ENCODE results near the gene CC2D1A.

Gene CC2D1A

DNA sequence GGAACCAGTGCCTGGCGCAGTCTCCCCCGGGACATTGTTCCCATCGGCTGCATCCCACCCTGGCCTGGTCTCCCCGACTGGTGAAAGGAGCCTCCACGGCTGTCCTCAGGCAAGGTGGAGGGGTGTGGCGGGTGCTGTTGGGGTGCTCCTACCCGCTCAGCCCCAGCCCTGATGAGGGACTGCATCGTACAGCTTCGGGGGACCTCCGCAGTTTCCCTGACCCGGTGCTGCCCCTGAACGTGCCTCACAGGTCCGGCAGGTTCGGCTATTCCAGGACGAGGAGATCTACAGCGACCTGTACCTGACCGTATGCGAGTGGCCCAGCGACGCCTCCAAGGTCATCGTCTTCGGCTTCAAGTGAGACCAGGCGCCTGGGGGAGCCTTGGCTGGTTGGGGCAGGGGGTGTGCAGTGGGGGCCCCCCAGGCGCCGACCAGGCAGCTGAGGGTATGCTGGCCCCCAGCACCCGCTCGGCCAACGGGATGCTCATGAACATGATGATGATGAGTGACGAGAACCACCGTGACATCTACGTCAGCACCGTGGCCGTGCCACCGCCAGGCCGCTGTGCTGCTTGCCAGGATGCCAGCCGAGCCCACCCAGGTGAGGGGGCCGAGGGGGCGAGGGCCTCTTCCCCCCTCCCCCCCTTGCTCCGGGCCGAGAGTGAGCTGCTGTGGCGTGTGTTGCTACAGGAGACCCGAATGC lies 49.8 kb downstream of the CC2D1A start:
- Histone ChIP-seq H3K14ac (ENCODE audit: low read length) (no peak overlapping the region), H3K27me3 (ENCODE audit: insufficient read depth, low read length) (no peaks in the 10 kb centered on the region), H2BK12ac (ENCODE audit: low read length) (no peak overlapping the region), H2AK5ac (ENCODE audit: low read length) (no peak overlapping the region), H3K18ac (ENCODE audit: low read length) (no peak overlapping the region), H3K4me3 (ENCODE audit: low read depth, low read length) (no peak overlapping the region), H3K79me2 (ENCODE audit: control insufficient read depth, insufficient read depth, low read length, poor library complexity) (peaks cover 8% of the 10 kb centered on the region), H2AFZ (ENCODE audit: insufficient read depth, low read length, poor library complexity) (no peak overlapping the region), H3K27ac (ENCODE audit: low read depth, low read length) (no peak overlapping the region), H3K4me1 (ENCODE audit: control insufficient read depth in 1 of 2, insufficient read depth in 2 of 2, low read length in 2 of 2) (peaks cover 6 to 10% of the 10 kb centered on the region in 2 experiments), H3K36me3 (ENCODE audit: control insufficient read depth in 1 of 2, insufficient read depth in 2 of 2, low read length in 2 of 2) (peaks cover 55 to 60% of the 10 kb centered on the region in 2 experiments), H3K9ac (ENCODE audit: low read length) (no peak overlapping the region), H3K79me1 (ENCODE audit: low read length) (peaks cover 2% of the 10 kb centered on the region), H2BK120ac (ENCODE audit: insufficient read depth, low read length, poor library complexity) (no peak overlapping the region), H3K9me3 (ENCODE audit: insufficient read depth, low read depth, low read length) (no peaks in the 10 kb centered on the region), H3K4me2 (ENCODE audit: low read length) (no peak overlapping the region), H2BK5ac (ENCODE audit: low read depth, low read length, poor library complexity) (no peak overlapping the region), H4K91ac (ENCODE audit: low read depth, low read length) (no peak overlapping the region), H4K8ac (ENCODE audit: low read depth, low read length) (no peak overlapping the region), H4K12ac (ENCODE audit: low read depth, low read length) (no peak overlapping the region), H3K23ac (ENCODE audit: low read length) (no peak overlapping the region), H3K4ac (ENCODE audit: low read depth, low read length) (no peak overlapping the region)
- DNase-seq = no peak
- WGBS (ENCODE audit: extremely low coverage, insufficient coverage, insufficient read length) = no CpG with 5 or more reads among the region's 42 CpGs

DNA sequence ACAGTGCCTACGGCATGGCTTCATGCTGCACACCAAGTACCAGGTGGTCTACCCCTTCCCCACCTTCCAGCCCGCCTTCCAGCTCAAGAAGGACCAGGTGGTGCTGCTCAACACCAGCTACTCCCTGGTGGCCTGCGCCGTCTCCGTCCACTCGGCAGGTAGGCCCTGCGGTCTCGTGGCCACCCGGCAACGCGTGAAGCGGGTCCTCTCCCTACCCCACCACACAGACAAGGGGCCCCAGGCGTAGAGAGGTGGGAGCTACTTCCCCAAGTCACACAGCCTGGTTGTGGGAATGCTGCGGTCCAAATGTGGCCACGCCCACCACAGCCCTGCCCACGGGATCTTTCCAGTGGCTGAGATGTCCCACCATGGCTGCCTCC lies 50.4 kb downstream of the CC2D1A start:
- Histone ChIP-seq H3K9me3 (ENCODE audit: insufficient read depth, low read depth, low read length) (no peaks in the 10 kb centered on the region), H2BK120ac (ENCODE audit: insufficient read depth, low read length, poor library complexity) (no peak overlapping the region), H3K36me3 (ENCODE audit: control insufficient read depth in 1 of 2, insufficient read depth in 2 of 2, low read length in 2 of 2) (peaks cover 60 to 64% of the 10 kb centered on the region in 2 experiments), H3K27ac (ENCODE audit: low read depth, low read length) (no peak overlapping the region), H3K23ac (ENCODE audit: low read length) (no peak overlapping the region), H3K4ac (ENCODE audit: low read depth, low read length) (no peak overlapping the region), H4K91ac (ENCODE audit: low read depth, low read length) (no peak overlapping the region), H2BK5ac (ENCODE audit: low read depth, low read length, poor library complexity) (no peak overlapping the region), H3K4me1 (ENCODE audit: control insufficient read depth in 1 of 2, insufficient read depth in 2 of 2, low read length in 2 of 2) (peaks cover 6 to 10% of the 10 kb centered on the region in 2 experiments), H3K4me3 (ENCODE audit: low read depth, low read length) (no peak overlapping the region), H3K14ac (ENCODE audit: low read length) (no peak overlapping the region), H3K4me2 (ENCODE audit: low read length) (no peak overlapping the region), H4K8ac (ENCODE audit: low read depth, low read length) (no peak overlapping the region), H3K79me1 (ENCODE audit: low read length) (peaks cover 2% of the 10 kb centered on the region), H3K27me3 (ENCODE audit: insufficient read depth, low read length) (no peaks in the 10 kb centered on the region), H3K9ac (ENCODE audit: low read length) (no peak overlapping the region), H3K18ac (ENCODE audit: low read length) (no peak overlapping the region), H2AK5ac (ENCODE audit: low read length) (no peak overlapping the region), H3K79me2 (ENCODE audit: control insufficient read depth, insufficient read depth, low read length, poor library complexity) (peaks cover 8% of the 10 kb centered on the region), H2AFZ (ENCODE audit: insufficient read depth, low read length, poor library complexity) (no peak overlapping the region), H2BK12ac (ENCODE audit: low read length) (no peak overlapping the region), H4K12ac (ENCODE audit: low read depth, low read length) (no peak overlapping the region)
- WGBS (ENCODE audit: extremely low coverage, insufficient coverage, insufficient read length) = no CpG with 5 or more reads among the region's 16 CpGs
- DNase-seq = no peak

DNA sequence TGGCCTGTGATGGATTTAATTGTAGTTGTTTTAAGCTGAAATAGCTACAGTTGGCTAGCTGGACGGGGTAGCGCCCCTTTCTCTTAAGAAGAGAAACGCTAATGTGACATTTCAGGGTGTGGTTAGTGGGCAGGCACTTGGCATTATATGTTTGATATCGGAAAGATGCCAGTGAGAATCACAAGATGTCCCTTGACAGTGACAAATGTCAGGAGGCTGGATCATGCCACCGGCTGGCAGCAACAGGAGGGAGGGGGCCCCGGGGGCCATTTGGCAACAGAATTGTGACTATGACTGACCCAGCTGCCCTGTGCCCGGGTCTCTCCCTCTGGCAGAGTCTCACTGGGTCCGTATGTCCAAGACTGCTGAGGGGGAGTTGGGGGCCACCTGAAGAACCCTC lies 51.0 kb downstream of the CC2D1A start:
- Histone ChIP-seq H3K18ac (ENCODE audit: low read length) (no peak overlapping the region), H2BK12ac (ENCODE audit: low read length) (no peak overlapping the region), H2AFZ (ENCODE audit: insufficient read depth, low read length, poor library complexity) (no peak overlapping the region), H3K4me3 (ENCODE audit: low read depth, low read length) (no peak overlapping the region), H3K27ac (ENCODE audit: low read depth, low read length) (no peak overlapping the region), H3K14ac (ENCODE audit: low read length) (no peak overlapping the region), H3K36me3 (ENCODE audit: control insufficient read depth in 1 of 2, insufficient read depth in 2 of 2, low read length in 2 of 2) (peaks cover 66 to 70% of the 10 kb centered on the region in 2 experiments), H3K23ac (ENCODE audit: low read length) (no peak overlapping the region), H3K4ac (ENCODE audit: low read depth, low read length) (no peak overlapping the region), H2BK5ac (ENCODE audit: low read depth, low read length, poor library complexity) (no peak overlapping the region), H3K79me2 (ENCODE audit: control insufficient read depth, insufficient read depth, low read length, poor library complexity) (peaks cover 8% of the 10 kb centered on the region), H3K9me3 (ENCODE audit: insufficient read depth, low read depth, low read length) (no peaks in the 10 kb centered on the region), H3K9ac (ENCODE audit: low read length) (no peak overlapping the region), H4K8ac (ENCODE audit: low read depth, low read length) (no peak overlapping the region), H2BK120ac (ENCODE audit: insufficient read depth, low read length, poor library complexity) (no peak overlapping the region), H4K91ac (ENCODE audit: low read depth, low read length) (no peak overlapping the region), H3K79me1 (ENCODE audit: low read length) (peaks cover 2% of the 10 kb centered on the region), H3K27me3 (ENCODE audit: insufficient read depth, low read length) (no peaks in the 10 kb centered on the region), H3K4me1 (ENCODE audit: control insufficient read depth in 1 of 2, insufficient read depth in 2 of 2, low read length in 2 of 2) (peaks cover 6 to 10% of the 10 kb centered on the region in 2 experiments), H3K4me2 (ENCODE audit: low read length) (no peak overlapping the region), H4K12ac (ENCODE audit: low read depth, low read length) (no peak overlapping the region), H2AK5ac (ENCODE audit: low read length) (no peak overlapping the region)
- DNase-seq = no peak
- WGBS (ENCODE audit: extremely low coverage, insufficient coverage, insufficient read length) = no CpG with 5 or more reads among the region's 8 CpGs

DNA sequence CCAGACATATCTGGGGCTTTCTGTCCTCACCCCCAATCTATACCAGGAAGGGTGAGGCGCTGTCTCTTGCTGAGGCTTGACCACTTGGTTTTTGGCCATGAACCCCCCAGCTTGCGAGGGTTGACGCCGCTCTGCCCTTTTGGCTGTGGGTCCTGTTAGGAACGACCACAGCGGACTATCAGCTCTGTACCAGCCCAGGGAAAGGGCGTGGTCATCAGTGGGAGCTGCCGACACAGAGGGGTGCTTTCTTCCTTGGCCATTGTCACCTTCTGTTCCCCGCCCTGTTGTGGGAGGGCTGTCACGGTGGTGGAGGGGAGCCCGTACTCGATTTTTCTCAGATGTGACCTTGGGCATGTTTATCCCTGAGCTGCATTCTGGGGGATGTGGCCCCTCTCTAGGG lies 52.0 kb downstream of the CC2D1A start:
- no peak overlapping the region for H4K12ac ChIP-seq (ENCODE audit: low read depth, low read length)
- H3K4me3 ChIP-seq (ENCODE audit: low read depth, low read length) = no peak overlapping the region
- peaks cover 73 to 74% of the 10 kb centered on the region in 2 experiments for H3K36me3 ChIP-seq (ENCODE audit: control insufficient read depth in 1 of 2, insufficient read depth in 2 of 2, low read length in 2 of 2)
- no CpG with 5 or more reads among the region's 12 CpGs for WGBS (ENCODE audit: extremely low coverage, insufficient coverage, insufficient read length)
- no peak overlapping the region for H3K4me2 ChIP-seq (ENCODE audit: low read length)
- no peak for DNase-seq
- no peaks in the 10 kb centered on the region for H3K27me3 ChIP-seq (ENCODE audit: insufficient read depth, low read length)
- H2BK120ac ChIP-seq (ENCODE audit: insufficient read depth, low read length, poor library complexity) = no peak overlapping the region
- H3K79me2 ChIP-seq (ENCODE audit: control insufficient read depth, insufficient read depth, low read length, poor library complexity) = peaks cover 4% of the 10 kb centered on the region
- no peak overlapping the region for H3K9ac ChIP-seq (ENCODE audit: low read length)
- H2BK12ac ChIP-seq (ENCODE audit: low read length) = no peak overlapping the region
- H3K27ac ChIP-seq (ENCODE audit: low read depth, low read length) = no peak overlapping the region
- no peaks in the 10 kb centered on the region for H3K9me3 ChIP-seq (ENCODE audit: insufficient read depth, low read depth, low read length)
- H2BK5ac ChIP-seq (ENCODE audit: low read depth, low read length, poor library complexity) = no peak overlapping the region
- no peak overlapping the region for H3K4ac ChIP-seq (ENCODE audit: low read depth, low read length)
- H3K79me1 ChIP-seq (ENCODE audit: low read length) = no peaks in the 10 kb centered on the region
- H2AFZ ChIP-seq (ENCODE audit: insufficient read depth, low read length, poor library complexity) = no peak overlapping the region
- H3K14ac ChIP-seq (ENCODE audit: low read length) = no peak overlapping the region
- H3K23ac ChIP-seq (ENCODE audit: low read length) = no peak overlapping the region
- no peak overlapping the region for H2AK5ac ChIP-seq (ENCODE audit: low read length)
- peaks cover 5 to 8% of the 10 kb centered on the region in 2 experiments for H3K4me1 ChIP-seq (ENCODE audit: control insufficient read depth in 1 of 2, insufficient read depth in 2 of 2, low read length in 2 of 2)
- no peak overlapping the region for H4K8ac ChIP-seq (ENCODE audit: low read depth, low read length)
- no peak overlapping the region for H3K18ac ChIP-seq (ENCODE audit: low read length)
- no peak overlapping the region for H4K91ac ChIP-seq (ENCODE audit: low read depth, low read length)

All from trophoblast cell (in vitro differentiated cells and primary cell).